Activated gamma-delta T cell treated with Interleukin-2 at 50 U/mL for 16 hours (primary cell): ENCODE data around the gene HOXA3.

ENCODE experiments used
- DNase-seq: peaks from one replicate; pipeline ENCODE4 v3.0.0-alpha.2; 2020

The HOXA3 gene

DNA sequence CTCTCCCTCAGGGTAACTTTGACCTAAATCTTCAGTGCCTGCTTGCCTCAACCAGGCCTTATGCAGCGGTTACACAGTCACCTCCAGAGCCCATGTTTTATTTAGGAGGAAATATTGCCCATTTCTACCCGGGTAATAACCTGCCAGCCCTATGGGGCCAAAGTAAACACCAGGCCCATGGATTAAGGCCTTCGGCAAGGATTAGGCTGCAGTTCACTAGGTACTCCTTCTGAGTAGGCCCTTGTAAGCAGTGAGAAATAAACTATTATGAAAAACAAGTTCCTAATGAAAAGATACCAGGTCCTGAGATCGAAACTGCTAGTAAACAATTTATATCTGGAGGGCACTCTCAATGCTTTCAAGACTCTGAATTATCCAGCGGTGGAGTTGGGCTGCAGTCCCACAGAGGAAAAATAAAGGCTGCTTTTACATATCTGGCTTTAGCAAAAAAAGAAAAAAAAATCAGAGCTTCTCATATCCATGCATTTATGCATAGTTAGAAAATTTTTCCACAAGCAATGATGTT, 25.5 kb upstream of the HOXA3 start:
- DNase-seq: no peak

DNA sequence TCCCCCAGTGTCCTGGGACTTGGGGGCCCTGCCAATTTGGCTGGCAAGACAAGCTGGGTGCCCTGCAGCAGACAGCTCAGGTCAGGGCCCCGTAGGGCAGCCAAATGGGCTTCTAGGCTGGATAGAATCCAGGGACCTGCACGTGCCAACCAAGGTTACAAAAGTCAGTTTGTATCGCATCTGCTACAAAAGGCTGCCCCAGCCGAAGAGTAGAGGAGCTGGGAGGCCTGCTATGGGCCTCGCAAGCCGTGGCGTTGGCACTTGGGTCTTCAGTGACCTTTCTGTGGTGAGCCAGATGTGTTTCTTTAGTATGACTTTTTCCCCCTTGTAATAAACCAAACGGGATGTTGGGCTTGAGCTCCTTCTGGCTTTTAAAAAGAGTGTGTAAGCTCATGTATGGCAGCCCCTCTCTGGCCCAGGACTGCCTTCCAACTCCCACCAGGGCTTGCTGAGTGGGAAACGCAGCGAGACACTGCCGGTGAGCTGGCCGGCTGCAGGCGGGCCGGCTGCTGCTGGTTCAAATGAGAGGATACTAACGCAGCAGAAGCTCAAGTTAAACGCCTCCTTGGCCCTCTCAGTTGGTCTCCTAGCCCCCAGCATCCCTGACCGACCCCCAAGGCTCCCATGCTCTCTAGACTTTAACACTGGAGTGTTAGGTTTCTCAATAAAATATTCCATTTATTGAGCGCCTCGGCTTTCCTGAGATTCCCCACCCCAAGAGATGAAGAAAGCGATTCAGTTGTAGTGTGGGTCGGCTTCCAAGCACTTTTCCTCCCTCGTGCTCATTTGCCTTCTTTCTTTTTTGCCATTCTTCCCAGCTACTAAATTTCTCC, 24.8 kb upstream of the HOXA3 start:
- DNase-seq: no peak

DNA sequence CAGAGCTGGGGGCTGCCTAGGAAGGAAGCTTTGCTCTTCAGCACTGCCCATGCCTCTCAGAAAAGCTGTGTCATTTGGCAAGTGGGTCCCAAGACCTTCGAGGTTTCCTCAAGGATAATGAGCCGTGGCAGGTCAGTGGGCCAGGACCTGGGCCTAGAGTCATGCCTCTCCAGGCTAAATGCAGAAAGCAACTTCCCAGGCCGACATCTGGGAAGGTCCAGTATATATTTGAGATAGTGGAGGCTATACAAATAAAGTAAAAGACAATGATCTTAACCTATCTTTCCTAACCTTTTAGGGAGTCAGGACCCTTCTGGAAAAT, 24.1 kb upstream of the HOXA3 start:
- no peak for DNase-seq

DNA sequence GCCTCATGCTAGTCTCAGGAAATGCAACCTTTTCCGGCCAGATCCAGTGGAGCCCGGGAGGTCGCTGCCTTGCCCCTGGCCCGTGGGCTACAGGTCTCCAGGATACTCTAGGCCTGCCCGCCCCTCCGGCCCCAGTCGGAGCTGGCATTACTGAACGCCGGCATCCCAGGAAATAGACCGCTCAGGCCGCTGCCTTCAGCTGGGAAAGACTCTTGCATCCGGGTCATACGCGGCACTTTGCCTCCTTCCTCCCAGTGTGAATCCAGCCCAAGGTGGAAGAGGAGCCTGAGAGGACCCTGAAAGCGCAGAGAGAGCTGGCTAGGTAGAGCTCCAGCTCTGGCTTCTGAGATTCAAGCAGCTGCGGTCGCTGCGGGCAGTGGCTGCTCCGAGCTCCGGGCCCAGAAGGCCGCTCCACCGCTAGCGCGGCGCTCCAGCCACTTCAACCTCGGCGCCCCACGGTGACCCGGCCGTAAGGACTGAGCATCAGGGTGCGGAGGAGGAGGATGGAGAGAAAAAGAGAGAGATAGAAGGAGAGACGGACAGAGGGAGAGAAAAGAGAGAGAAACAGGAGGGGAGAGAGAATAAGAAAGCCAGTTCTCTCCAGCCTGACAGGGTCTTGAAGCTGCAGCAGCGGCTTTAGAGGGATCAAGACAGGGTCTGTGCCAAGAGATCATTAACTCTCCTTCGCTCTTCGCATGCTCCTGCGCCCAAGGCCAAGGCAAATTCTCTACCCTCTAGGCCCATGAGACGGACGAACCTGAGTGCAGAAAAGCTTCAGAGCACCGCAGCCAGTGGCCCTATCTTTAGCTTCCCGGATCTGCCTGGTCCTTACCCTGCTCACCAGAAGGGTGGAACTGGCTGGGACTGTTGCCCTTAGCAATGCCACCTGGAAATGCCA, 23.5 kb upstream of the HOXA3 start:
- DNase-seq: no peak

DNA sequence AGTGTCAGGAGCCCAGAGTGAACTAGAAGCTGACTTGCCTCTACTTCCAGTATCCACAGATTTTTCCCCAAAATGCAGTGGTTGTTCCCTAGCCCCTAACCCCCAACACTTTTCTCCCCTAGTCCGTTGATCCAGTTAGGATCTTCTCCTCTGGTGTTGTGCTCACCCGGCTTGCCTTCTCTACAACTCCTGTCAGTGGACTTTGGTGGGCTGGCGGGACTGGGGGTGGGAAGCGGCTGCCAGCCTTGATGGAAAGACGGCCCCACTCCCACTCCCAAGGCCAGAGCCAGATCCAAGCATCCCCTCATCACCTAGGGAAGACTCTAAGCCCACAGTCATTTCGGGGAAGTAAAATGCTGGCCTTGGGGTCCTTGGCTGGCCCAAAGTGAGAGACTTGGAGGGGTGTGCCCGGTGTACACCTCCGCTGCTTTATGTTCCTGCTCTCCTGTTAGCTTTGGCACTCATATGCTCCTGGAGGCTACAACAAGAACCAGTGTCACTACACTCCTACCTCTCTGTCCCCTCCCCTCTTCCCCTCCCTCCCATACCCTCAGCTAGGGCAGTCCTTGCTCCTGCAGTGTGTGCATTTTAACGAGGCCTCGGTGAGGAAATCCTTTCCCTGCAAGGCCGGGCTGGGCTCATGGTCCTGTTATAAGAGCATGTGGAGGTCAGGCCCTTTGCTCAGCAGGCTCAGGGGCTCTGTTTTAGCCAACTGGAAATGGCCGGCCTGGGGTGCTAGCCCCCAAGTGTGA, 22.7 kb upstream of the HOXA3 start:
- DNase-seq: no peak

DNA sequence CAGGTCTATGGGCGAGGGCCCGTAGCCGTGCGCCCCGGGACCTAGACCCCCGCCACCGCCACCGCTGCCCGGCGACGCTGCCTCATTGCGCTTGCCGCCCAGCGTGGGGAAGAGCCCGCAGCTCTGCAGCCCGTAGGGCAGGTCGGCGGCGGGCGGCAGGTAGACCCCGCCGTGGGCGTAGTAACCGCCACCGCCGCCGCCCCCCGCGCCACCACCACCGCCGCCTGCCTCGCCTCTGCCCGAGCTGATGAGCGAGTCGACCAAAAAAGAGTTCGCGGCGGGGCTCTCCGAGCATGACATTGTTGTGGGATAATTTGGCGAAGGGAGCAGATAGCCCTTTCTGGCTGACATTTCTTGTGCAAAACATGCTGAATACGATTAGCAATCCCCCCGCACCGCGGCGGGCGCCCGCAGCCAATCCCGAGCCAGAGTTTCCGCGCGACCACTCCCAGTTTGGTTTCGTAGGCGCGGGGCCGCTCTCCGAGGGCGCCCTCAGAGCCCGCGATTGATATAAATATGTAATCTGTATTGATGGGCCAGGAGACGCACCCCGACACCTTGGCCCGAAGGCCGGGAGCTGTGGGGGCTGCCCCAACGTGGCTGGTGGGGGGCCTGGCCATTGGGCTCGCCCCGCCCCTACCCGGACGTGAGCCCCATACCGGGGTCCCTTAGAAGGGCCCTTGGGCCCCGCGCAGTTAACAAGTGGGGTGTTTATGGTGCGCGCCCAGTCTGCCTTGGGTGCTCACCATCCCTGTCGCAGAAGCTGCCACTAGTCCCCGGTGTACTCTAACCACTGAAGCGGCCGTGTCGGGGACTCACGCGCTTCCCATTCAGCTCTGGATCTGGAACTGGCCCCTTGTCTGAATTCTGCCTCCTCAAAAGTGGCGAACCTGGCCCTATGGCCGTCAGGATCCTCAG, 21.8 kb upstream of the HOXA3 start, which contains the start of gene HOXA10:
Gene HOXA10, minus strand, starts transcription at position 365 of the 918 bp plus-strand sequence. Its CDS starts 14 bp downstream, at position 351.
- DNase-seq: no peak

DNA sequence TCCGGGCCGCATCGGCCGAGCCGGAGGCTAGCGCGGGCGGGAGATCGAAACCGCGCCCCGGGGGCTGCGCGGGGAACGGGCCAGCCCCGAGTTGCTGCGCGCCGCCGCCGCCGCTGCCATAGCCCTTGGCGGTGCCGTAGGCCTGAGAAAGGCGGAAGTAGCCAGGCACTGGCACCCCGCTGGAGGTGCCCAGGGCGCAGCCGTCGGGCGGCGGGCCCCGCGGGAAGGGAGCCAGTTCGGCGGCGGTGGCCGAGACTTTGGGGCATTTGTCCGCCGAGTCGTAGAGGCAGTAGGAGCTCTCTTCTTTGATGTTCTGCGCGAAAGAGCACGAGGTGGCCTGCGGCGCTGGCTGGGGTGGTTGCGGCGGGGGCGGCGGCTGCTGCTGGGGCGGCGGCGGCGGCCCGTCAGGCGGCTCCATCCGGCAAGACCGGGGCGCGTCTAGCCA, 21.1 kb upstream of the HOXA3 start:
- no peak for DNase-seq

DNA sequence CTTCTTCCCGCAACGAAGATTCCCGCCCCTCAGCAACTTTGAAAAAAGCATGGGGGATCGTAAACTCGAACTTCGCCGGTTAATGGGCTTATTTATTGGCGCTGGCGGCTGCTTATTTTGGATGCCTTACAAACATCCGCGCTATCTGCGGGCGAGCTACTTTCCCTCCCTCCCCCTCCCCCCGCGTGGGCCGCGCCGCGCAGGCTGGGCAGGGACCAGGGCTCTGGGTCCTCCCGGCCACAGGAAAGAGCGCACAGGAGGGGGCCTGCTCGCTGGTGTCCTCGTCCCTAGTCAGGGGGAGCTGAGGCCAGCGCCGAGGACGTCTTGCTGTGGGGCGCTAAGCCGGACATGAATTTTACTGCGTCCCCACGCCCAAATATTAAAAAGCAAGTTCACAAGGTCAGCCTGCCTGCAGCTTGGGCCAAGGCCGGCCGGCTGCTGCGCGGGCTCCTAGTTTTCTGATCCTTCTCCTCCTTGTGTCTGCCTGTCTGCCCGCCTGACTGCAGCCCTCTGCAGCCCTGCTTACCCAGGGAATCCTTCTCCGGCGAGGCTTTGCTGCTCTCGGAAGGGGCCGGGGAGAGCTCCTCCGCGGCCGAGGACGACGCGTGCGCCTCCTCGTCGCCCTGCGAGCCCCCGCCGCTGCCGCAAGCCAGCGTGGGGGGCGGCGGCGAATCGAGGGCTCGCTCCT, 20.6 kb upstream of the HOXA3 start:
- DNase-seq: no peak

DNA sequence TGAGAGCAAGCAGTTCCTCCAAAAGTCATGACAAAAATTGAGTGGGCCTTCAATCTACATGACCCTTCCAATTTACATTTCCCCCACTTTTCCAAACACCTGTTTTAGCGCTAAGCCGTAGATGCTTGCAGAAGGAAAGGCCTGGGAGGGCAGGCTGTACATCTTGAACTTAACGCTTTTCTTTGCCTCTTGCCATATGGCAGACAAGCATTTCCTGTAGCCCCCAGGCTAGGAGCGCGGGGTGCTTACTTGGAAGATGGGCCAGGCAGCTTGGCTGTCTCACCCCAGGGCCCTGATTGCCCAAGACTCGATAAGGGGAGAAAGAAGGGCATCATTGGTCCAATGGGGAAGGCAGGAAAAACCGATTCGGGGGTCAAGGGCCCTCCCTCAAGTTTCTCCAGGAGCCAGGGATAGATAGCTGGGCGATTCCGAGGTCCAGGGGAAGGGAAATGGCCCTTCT, 20.0 kb upstream of the HOXA3 start:
- no peak for DNase-seq

DNA sequence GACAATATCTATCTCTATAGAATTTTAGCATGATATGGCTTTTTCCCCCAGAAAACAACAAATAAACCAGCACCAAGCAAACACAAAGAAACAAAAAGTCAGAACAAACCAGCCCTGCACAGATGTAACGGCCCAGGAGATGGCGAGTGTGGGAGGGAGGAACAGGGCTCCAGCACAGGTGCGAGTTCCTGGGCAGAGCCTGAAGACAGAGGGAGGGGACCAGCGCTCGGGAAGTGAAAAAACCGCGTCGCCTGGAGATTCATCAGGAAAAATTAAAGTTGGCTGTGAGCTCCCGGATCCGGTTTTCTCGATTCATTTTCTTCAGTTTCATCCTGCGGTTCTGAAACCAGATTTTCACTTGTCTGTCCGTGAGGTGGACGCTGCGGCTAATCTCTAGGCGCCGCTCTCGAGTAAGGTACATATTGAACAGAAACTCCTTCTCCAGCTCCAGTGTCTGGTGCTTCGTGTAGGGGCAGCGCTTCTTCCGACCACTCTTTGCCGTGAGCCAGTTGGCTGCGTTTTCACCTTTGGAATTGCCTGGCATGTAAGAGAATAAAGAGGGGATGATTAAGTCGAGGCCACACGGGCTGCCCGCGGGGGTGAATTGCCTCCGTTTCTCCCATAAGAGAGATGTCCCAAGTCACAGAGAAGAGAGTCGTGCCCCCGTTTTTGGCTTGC, 19.4 kb upstream of the HOXA3 start:
- no peak for DNase-seq

DNA sequence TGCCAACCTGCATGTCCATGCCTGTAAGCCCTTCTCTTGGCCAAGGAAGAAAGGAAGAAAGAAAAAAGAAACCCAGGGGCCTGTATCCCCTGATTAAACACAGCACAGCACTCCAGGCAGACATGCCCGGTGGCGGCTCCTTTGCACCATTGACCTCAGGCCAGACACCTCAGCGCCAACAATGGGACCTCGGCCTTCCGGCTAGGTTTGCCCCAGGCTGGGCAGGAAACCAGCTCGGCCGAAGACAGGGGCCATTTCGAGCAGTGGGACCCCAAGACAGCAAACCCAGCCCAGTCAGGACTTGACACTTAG, 18.9 kb upstream of the HOXA3 start:
- DNase-seq: no peak

DNA sequence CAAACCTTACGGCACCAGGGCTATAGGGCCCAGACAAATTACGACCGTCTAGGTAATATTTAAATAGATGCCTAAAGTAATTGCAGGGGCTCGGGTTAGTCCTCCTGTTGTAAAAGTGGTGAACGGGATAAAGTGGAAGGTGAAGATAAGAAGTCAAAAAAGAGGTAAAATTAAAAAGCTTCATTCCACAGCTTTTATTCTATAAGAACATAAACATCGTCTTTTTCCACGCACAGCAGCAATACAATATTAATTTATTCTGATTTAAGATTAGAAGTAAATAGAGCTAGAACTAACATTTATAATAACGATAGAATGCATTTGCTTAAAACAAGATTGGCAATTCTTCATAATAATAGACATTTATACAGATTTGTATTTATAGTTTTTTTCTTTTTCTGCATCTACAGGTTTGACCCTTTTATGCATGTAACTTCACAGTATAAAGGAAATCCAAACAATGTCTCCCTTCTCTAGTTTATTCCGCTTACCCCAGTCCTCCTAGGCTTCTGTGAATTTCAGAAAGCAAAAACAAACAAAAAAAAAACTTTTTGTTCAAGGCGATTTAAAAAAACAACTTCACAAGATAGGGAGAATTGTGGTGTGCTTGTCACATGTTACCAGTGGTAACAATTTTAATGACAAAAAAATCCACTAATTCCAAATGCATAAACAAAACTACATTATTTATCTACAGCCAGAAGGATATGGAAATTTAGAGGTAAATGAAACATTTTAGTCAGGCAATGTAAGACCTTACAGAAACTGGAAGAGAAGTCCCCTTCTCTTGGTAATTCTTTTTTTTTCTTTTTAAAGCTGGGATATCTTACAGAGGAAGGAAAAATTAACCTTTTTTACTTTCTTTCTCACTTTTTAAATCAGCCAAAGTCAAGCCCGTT, 18.3 kb upstream of the HOXA3 start:
- DNase-seq: no peak

DNA sequence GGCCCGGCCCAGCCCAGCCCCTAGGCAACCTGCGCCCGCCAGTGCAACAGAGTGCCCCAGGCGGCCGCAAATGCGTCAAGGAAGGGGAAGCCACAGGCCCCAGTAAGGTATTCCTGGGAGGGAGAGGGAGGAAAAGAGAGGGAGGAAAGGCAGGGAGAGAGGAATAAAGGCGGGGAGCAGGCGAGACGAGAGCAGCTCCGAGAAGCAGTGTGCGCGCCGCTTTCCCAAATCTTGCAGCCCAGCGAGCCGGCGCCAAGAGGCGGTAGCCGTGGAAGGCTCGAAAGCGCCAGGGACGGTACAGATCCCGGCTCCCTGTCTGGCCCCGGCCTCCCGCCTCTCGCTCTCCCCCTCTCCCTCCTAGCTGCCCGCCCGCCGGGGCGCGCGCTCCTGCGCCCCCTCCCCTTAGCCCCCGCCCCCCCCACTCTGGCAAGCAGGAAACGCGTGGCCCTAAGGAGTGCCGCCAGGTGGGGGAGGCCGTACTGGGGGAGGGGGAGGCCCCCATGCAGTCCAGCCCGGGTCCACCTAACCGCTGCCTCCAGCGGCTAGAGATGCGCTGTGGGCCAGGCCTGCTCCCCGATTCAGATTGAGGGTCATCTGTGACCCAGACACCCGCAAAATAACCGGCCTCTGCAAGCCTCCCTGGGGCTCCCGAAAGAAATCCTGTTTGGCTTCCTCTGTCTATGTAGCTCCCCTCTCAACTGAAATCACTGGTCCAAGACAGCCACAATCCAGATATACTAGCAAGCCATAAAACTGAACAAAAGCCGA, 17.5 kb upstream of the HOXA3 start:
- no peak for DNase-seq

DNA sequence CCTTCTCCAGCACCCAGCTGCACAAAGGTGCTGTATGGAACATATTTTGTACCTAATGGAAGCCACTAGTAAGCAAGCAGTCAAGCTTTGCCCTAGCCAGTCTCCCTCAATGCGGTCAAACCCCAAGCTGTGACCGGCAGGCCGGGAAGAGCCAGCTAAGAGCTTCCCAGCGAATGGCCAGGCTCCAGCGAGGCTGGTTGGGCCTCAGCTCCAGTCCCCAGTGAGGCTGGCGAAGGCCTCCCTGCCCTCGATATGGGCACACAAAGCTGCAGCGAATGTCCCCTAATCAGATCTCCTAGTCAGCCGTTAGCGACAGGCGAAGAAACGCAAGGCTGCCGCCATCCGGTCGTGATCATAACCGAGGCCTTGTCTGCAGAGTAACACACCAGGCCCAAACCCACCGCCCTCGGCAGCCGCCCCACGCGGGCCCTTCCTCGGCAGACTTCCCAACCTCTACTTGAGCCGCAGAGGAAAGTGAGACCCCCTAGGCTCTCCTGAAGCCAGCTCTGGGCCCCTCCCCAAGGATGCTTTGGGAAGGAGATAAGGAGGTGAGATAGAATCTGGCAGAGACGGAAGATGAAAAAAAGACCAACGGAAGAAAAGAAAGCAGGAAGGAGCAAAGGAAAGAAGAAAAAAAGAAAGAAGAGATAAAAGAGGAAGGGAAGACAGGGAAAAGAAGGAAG, 16.0 kb upstream of the HOXA3 start:
- DNase-seq: no peak

DNA sequence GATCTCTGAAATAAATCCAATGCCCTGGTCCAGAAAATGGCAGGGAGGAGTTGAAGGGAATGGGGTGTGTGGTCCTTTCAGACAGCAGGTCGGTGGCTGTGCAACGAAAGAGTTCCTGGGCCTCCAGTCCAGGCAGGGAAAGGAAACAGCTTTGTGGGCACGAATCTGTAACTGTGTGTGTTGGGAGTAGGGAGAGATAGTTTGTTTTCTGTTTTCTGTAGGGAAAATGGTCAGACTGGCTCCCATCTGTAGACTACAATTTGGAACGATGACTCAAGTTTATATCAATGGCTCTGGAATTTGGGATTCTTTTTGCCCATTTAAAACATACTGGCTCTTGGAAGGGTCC, 15.5 kb upstream of the HOXA3 start:
- no peak for DNase-seq

DNA sequence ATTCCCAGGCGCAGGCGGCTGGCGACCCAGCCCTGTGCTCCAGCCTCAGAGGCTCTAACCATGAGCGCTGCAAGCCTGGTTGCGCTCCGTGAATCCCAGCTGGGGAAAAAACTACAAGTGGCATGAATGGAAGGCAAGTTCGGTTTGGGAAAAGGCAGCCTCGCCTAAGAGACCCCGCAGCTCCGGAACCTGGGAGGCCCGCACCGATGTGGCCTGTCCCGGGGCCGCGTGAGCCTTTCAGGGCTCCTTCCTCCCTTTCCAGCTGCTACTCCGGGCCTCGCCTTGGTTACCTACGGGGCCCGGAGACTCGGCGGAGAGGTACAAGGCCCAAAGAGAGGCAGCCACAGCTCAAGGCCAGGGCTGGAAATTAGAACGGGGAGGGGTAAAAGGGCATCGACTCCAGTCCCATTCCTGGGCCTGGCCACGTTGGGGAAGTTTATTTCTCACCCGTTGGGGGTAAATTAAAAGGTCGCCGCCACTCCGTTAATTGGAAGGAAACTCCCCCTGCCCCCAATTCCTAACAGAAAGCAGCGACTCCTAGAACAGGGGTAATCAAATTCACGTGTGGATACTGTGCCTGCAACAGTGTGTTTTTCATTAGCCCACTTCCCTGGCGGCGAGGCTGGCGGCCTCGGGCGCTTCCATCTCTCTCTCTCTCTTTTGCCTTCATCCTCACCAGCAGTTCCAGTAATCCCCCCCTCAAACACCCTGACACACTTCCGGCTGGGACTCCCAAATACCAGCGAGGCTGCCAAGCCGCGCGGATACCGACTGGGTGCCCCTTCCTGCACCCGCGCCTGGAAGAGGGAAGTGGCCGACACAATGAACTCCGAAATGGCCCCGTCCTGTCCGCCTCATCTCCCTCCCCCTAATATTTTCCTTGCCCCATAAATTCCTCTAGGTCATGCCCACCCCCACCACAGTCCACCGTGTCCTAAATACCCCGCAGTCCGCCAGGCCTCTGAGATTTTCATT, 14.4 kb upstream of the HOXA3 start:
- no peak for DNase-seq

DNA sequence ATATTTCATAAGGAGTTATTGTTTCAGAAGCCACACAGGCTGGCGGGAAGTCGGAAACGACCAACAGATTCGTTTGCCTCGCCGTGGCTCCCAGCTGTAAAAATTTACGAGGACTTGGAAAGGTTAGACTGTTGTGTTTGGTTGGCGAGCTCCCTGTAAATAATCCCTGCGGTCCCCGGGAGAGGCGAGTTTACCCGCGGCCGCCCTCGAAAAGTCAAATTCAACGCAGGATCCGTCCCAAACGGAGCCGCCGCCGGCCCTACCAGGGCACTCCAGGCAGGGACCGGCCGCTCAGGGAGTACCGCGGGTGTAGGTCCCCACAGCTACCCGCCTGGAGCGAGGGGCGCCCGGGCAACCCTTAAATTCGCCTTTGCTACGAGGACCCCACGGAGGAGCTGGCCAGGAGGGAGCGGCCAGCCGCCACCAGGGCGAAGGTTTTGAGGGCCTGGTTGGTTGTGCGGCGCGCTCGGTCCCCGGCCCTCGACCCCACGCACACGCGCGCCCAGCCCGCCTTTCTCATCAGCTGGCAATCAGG, 13.7 kb upstream of the HOXA3 start:
- no peak for DNase-seq
